AG04449 (cell line): ENCODE data around the gene NEXN.

Experiments
- CTCF ChIA-PET: fragments of 350-600 bp; formaldehyde crosslinking; extraction: SDS; loops from one replicate; lab custom pipeline; 2021; ENCODE audit warnings: antibody characterized with exemption; lab: Yijun Ruan, JAX
- POLR2A ChIA-PET: fragments of 400-600, 350-600 bp; formaldehyde crosslinking; extraction: SDS; loops from one replicate; lab custom pipeline; 2020; ENCODE audit warnings: antibody characterized with exemption, inconsistent platforms; lab: Yijun Ruan, JAX
- DNase-seq: peaks from one replicate; pipeline ENCODE4 v3.0.0-alpha.2; 2010; ENCODE audit warnings: low read depth, low spot score
- H3K4me3 ChIP-seq: 2 replicates; pipeline ENCODE4 v1.5.1; 2011; ENCODE audit warnings: low read depth, mild to moderate bottlenecking, control low read depth, low read length
- CTCF ChIP-seq: IDR thresholded peaks from one replicate; pipeline ENCODE4 v1.5.1; 2011; ENCODE audit warnings: mild to moderate bottlenecking, moderate library complexity, low read length, control low read depth, inconsistent platforms; ENCODE audit not compliant: insufficient read depth; ENCODE audit errors: missing control alignments

NEXN gene

DNA sequence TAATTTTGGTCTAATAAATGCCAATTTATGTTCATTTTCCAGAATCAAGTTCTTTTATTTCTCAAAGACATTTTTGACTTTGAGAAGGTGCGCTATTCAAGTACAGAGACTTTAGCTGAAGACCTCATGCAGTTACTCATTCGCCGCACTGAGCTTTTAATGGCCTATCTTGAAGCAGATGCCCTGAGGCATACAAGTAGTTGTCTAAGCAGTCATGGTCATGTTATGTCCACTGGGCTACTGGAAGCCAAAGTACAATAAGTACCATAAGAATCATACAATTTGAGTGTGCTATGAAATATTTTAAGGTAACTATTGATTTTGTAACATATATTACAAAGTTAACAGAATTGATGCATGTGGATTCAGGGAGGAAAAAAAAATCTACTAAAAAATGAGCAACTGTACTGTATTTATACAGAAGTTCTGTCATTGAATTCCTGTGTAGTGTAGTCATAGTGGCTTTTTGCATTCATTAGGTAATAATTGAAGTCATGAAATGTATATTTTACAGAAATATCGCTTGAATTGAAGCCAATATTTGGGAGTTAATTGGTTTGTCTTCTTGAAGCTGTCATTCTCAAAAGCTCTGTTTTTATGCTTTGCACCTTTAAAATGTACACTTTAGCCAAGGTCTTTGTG is 13.5 kb upstream of the NEXN start:
- no peak for TF ChIP-seq CTCF
- CTCF ChIA-PET, result interaction anchor here (0.7 to 1.2 kb wide), 4 partner anchors 10 to 42 kb away, joined by 3 to 5 read pairs (median 4); no protein-coding TSS in a partner anchor
- no peak for DNase-seq
- H3K4me3 ChIP-seq, result no peak overlapping the region
- POLR2A ChIA-PET, result interaction anchor here (0.6 kb wide), 1 partner anchor 15 kb away, joined by 3 read pairs; no protein-coding TSS in a partner anchor

DNA sequence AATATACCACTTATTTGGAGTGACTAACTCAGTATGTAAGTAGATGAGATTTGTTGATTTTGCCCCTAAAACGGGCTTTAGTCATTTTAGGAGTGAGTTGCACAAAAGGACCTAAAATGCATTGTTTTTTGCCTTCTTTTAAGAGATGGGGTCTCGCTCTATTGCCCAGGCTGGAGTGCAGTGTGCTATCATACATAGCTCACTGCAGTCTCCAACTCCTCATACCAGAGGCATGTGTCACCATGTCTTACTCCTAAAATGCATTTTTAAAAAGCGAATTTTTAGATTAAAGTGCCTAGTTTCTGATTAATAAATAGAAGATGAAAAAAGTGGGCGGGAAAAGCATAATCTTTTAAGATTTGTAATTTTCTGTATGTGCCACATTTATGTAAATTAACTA is 11.5 kb upstream of the NEXN start:
- ChIA-PET POLR2A (interaction anchor here (1.4 kb wide), 1 partner anchor 11 kb away, joined by 5 read pairs; the partner anchor contains the start of gene NEXN), CTCF (no interaction called here)
- no peak overlapping the region for H3K4me3 ChIP-seq
- no peak for TF ChIP-seq CTCF
- DNase-seq, result no peak

DNA sequence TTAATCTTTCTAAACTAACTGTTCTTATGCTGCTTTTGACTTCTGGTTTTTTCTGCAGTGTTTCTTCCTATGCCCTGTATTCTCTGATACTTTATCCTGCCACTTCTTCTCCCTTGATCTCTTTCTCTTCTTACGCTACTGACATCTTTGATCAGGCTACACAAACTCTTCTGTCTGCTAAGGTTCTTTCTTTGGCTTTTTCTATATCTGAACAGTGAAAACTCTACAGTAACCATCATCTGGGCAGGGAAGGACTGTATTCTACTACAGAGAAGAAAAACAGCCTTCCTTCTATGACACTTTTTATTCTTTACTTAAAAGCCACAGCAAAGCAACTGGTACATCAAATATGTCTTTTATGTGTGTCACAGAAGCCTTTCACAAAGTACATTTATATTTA is 7.4 kb upstream of the NEXN start:
- CTCF ChIA-PET, result no interaction called here

GRCh38 chr1:77882411-77882810 is 6.0 kb upstream of the NEXN start:
- H3K4me3 ChIP-seq, result no peak overlapping the region
- no peak for DNase-seq
- POLR2A ChIA-PET, result no interaction called here
- CTCF ChIA-PET, result no interaction called here
- no peak for TF ChIP-seq CTCF

More for the DNA sequence above, 7.4 kb upstream of the NEXN start:
- no peak for DNase-seq
- TF ChIP-seq CTCF, result no peak
- POLR2A ChIA-PET, result no interaction called here
- H3K4me3 ChIP-seq, result no peak overlapping the region

DNA sequence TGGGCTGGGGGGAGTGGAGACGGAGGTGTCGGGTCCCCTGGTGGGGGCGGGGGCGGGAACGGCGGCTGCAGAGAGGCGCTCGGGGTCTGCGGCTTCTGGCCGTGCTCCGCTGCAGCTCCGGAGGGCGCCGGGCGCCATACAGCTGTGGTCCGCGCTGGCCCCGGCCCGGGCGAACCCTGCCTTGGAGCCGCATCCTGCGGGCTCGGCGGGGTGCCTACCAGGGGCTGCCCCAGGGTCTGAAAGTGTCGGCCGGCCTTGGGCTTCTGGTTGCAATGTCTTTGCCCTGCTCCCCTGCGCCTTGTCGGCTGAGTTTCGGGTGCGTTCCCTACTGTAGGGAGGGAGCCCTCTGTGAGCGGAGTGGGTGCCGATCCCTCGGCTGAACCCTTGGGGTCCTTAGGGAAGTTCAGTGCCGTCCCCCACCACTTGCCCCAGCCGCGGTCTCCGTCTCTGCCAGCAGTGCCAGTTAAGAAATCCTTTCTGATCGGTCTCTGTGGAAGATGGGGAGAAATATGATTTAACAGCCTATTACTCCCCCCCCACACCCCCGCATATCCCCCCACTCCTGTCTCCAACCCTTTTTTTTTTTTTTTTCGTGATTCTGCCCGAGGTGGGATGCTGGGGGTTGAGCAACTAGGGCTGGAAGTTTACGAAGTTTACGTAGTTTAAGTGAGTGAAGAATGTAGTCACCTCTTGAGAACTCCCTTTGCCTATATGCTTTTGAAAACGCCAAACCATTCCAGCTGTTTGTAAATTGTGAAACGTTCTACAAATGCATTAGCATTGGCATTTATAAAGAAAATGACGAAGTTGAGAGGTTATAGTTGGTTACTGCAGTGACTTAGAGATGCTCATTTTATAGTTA is 588 bp downstream of the NEXN start:
- POLR2A ChIA-PET, result interaction anchor here (1.3 to 1.7 kb wide), 3 partner anchors 12 to 115 kb away, joined by 5 to 7 read pairs (median 5); partner anchors contain the start of gene DNAJB4

More for the DNA sequence above, 588 bp downstream of the NEXN start:
- H3K4me3 ChIP-seq, result peak overlapping the region; percentile 91
- no peak for DNase-seq
- CTCF ChIA-PET, result interaction anchor here (1.0 kb wide), 1 partner anchor 17 kb away, joined by 3 read pairs; no protein-coding TSS in a partner anchor
- no peak for TF ChIP-seq CTCF
